ENCODE results near the gene KIF16B. TPM values are rescaled to one million over a fixed set of nuclear protein-coding genes. Genes with fewer than 3 reads are reported as not detected.

KIF16B gene
- total and polyA plus RNA-seq, 10 of the 15 experiments (the other 5 are each of a cell fraction or from before 2014, with no cell fraction given), result 0.21 to 5.2 (median 3.0) TPM

DNA sequence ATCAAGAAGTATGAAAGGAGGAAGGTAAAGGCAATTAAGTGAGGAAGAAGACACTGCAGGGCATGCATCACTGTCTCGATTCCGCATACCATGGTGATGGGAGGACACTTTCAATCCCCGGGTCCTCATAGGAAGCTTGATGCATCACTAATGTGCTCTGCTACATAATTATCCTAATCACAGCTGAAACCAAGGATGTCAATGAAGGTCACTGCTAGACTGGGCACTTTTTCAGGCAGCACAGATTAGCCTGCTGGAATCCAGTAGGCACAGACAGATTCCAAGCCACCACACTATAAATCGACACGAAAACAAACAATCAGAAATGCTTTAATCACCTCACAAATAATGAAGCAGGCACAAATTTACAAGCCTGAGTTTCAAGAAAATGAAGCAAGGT is 206.7 kb downstream of the KIF16B start (continued):
- TF ChIP-seq TCF7 (IDR thresholded peaks at IDR 0.05; ENCODE audit: borderline replicate concordance), result no peak
- no peak for TF ChIP-seq TCF3 (IDR thresholded peaks at IDR 0.05; ENCODE audit: borderline replicate concordance, insufficient read depth, low read depth, low read length)
- no peak for TF ChIP-seq YY1 (IDR thresholded peaks at IDR 0.05; ENCODE audit: low read depth, low read length)
- TF ChIP-seq ZNF207 (IDR thresholded peaks at IDR 0.05; ENCODE audit: borderline replicate concordance), result no peak
- TF ChIP-seq MTA3 (IDR thresholded peaks at IDR 0.05; ENCODE audit: borderline replicate concordance, low read length), result no peak

DNA sequence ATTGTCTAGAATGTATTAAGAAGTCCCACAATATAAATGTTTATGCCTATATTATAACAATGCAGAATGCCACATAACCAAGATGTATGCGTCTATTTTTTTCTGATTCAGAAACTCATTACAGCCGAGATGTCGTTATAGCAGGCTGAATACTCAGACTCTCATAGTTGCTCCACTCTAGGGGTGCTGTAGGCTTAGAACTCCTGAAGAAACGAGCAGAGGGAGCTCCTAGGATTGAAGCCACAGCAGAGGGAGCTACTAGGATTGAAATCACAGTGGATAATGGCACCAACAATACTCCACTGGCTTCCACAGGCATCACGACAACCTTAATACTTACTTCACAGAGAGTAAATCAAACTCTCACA is 208.9 kb downstream of the KIF16B start:
- ChIA-PET POLR2A (no interaction called here), CTCF (interaction anchor here (0.7 to 1.4 kb wide), 2 partner anchors 35 to 522 kb away, joined by 3 read pairs; no protein-coding TSS in a partner anchor), SMC1A (ENCODE audit: uncharacterized antibody, unreplicated experiment) (interaction anchor here (0.7 kb wide), 1 partner anchor 686 kb away, joined by 3 read pairs; no protein-coding TSS in a partner anchor), RAD21 (ENCODE audit: unreplicated experiment) (no interaction called here)
- Histone ChIP-seq H3K36me3 (ENCODE audit: control insufficient read depth in 2 of 2, insufficient read depth in 2 of 2, low read length in 1 of 2) (no peaks in the 10 kb centered on the region), H2AFZ (ENCODE audit: control insufficient read depth, low read depth, low read length) (no peak overlapping the region), H3K27ac (ENCODE audit: control insufficient read depth, insufficient read depth) (no peak overlapping the region), H4K20me1 (ENCODE audit: control insufficient read depth, insufficient read depth) (no peaks in the 10 kb centered on the region), H3K79me2 (ENCODE audit: control insufficient read depth, insufficient read depth, low read length) (no peaks in the 10 kb centered on the region), H3K4me1 (ENCODE audit: control insufficient read depth, insufficient read depth, low read length) (no peaks in the 10 kb centered on the region), H3K4me2 (ENCODE audit: control insufficient read depth, insufficient read depth) (no peak overlapping the region), H3K9ac (ENCODE audit: control insufficient read depth, insufficient read depth, low read length) (no peak overlapping the region), H3K4me3 (no peak overlapping the region), H3K27me3 (replicated peaks in 1 of 2; ENCODE audit: control insufficient read depth in 2 of 2, insufficient read depth in 2 of 2, low read length in 1 of 2) (no peaks in the 10 kb centered on the region), H3K9me3 (replicated peaks; ENCODE audit: control insufficient read depth, insufficient read depth, low read length) (no peaks in the 10 kb centered on the region)
- BruUV-seq (replicated peaks), result no TSS peak
- no peak for DNase-seq (ENCODE audit: low read depth, low spot score)
- no peak for FAIRE-seq
- intact Hi-C loops (cut with micrococcal nuclease; ENCODE audit: unreplicated experiment) (no loop called here), in situ Hi-C loops (cut with MboI) (no loop called here)
- no peak for ATAC-seq
- 71% methylated on average over 5 of the region's 5 CpGs for WGBS (ENCODE audit: insufficient coverage, insufficient replicate concordance, low lambda C conversion rate, missing lambda C conversion rate)
- TF ChIP-seq IRF3 (IDR thresholded peaks at IDR 0.05) (no peak), JUND (IDR thresholded peaks at IDR 0.05; ENCODE audit: low read depth, low read length) (no peak), HDGF (IDR thresholded peaks at IDR 0.05) (no peak), PAX8 (IDR thresholded peaks at IDR 0.05) (no peak), SRF (IDR thresholded peaks at IDR 0.05; ENCODE audit: low read depth in 2 of 2, low read length in 2 of 2) (no peak), NR2C2 (IDR thresholded peaks at IDR 0.05; ENCODE audit: borderline replicate concordance, control insufficient read depth, insufficient read length, low read depth) (no peak), FOXK2 (IDR thresholded peaks at IDR 0.05) (no peak), NFIC (IDR thresholded peaks at IDR 0.05; ENCODE audit: low read depth, low read length) (no peak), CREM (IDR thresholded peaks at IDR 0.05; ENCODE audit: low read depth) (no peak), NBN (IDR thresholded peaks at IDR 0.05) (no peak), YY1 (IDR thresholded peaks at IDR 0.05; ENCODE audit: low read depth, low read length) (no peak), SMAD1 (IDR thresholded peaks at IDR 0.05; ENCODE audit: low read depth, partially characterized antibody) (no peak), SMC3 (IDR thresholded peaks at IDR 0.05; ENCODE audit: borderline replicate concordance, low read length) (no peak), MEF2B (IDR thresholded peaks at IDR 0.05; ENCODE audit: partially characterized antibody, poor library complexity, severe bottlenecking) (no peak)

Measured in GM12878 (cell line).